HUES6 (cell line): Measurements from ENCODE around the gene PAQR8.
"Not testable (repeated sequence)": the region's sequence is repeated elsewhere in the genome, so short reads cannot be mapped to it uniquely, and the experiment has no call there.

Source experiments
- H3K27ac ChIP-seq: 2 replicates; pipeline ENCODE4 v1.7.0; 2013; ENCODE audit warnings: low read depth, mild to moderate bottlenecking, low read length, inconsistent platforms
- H3K27me3 ChIP-seq: 2 replicates; pipeline ENCODE4 v1.6.1; 2013; ENCODE audit warnings: low read length; ENCODE audit not compliant: control insufficient read depth, insufficient read depth
- H3K36me3 ChIP-seq: 2 replicates; pipeline ENCODE4 v1.6.1; 2013; ENCODE audit warnings: low read length; ENCODE audit not compliant: control insufficient read depth, insufficient read depth
- H3K4me1 ChIP-seq: 2 replicates; pipeline ENCODE4 v1.6.1; 2013; ENCODE audit warnings: low read length; ENCODE audit not compliant: control insufficient read depth, insufficient read depth
- H3K4me3 ChIP-seq: 2 replicates; pipeline ENCODE4 v1.5.1; 2013; ENCODE audit warnings: low read depth, low read length
- H3K9ac ChIP-seq: one replicate; pipeline ENCODE4 v1.6.1; 2013; ENCODE audit warnings: mild to moderate bottlenecking, low read length
- H3K9me3 ChIP-seq: 2 replicates; pipeline ENCODE4 v1.6.1; 2013; ENCODE audit warnings: low read depth, low read length; ENCODE audit not compliant: control insufficient read depth, insufficient read depth

Gene PAQR8

GRCh38 chr6:52426667-52427066, 64.7 kb downstream of the PAQR8 start:
- peaks cover 14% of the 10 kb centered on the region for H3K4me1 ChIP-seq
- H3K36me3 ChIP-seq = no peaks in the 10 kb centered on the region

DNA sequence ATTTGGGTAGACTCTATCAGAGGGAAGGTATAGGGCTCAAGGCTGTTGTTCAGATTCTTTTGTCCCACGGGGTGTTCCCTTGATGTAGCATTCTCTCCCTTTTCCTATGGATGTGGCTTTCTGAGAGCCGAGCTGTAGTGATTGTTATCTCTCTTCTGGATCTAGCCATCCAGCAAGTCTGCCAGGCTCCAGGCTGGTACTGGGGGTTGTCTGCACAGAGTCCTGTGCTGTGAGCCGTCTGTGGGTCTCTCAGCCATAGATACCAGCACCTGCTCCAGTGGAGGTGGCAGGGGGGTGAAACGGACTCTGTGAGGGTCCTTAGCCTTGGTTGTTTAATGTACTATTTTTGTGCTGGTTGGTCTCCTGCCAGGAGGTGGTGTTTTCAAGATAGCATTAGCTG, 71.3 kb downstream of the PAQR8 start:
- not testable (repeated sequence) for H3K9ac ChIP-seq, H3K4me1 ChIP-seq, H3K36me3 ChIP-seq, H3K27ac ChIP-seq, H3K27me3 ChIP-seq, H3K4me3 ChIP-seq, H3K9me3 ChIP-seq

More at GRCh38 chr6:52426667-52427066, 64.7 kb downstream of the PAQR8 start:
- H3K27me3 ChIP-seq = no peaks in the 10 kb centered on the region
- no peak overlapping the region for H3K4me3 ChIP-seq
- no peak overlapping the region for H3K9ac ChIP-seq
- no peak overlapping the region for H3K27ac ChIP-seq
- no peaks in the 10 kb centered on the region for H3K9me3 ChIP-seq

DNA sequence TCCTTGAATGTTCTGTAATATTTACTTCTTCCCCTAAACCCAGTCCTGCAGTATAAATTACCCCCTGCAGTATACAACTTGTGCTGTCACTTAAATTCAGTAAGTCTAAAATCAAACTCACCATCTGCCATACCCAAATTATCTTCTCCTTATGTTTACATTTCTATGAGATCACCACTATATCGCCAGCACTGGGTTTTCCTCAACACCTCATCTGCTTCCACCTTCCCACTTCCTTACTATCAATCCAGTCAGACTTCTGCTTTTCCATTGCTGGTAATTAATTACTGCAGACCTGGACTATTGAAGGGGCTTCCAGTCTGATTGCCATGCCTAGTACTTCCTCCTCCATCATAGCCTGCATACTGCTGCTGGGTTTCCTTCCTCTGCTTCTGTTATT, 73.4 kb downstream of the PAQR8 start:
- Histone ChIP-seq H3K4me3 (no peak overlapping the region), H3K36me3 (0 out of 2 replicates have a peak, but pooled peaks cover 2% of the 10 kb centered on the region), H3K4me1 (no peaks in the 10 kb centered on the region), H3K27ac (no peak overlapping the region), H3K9ac (no peak overlapping the region), H3K9me3 (no peaks in the 10 kb centered on the region), H3K27me3 (no peaks in the 10 kb centered on the region)

DNA sequence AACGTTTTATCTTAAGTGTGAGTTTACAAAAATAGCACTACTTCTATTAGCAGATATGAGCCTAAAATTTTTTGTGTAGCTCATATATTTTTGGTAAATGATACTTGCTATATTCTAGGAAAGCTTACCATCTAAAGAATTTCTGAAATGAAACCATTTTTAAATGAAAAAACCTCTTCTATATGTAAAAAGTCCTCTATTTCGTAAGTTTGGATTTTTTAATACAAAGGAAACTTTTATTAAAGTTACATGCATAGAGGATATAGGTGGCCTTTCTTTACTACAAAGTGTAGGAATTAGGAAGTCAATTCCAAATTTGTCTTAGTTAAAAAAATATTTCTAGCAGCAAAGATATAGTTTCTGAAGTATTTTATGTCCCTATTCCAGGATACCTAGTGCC, 77.0 kb downstream of the PAQR8 start:
- H3K4me3 ChIP-seq = no peak overlapping the region
- H3K9me3 ChIP-seq = no peaks in the 10 kb centered on the region
- no peak overlapping the region for H3K9ac ChIP-seq

GRCh38 chr6:52454556-52454955, 92.6 kb downstream of the PAQR8 start:
- Histone ChIP-seq H3K9me3 (0 out of 2 replicates have a peak, but pooled peaks cover 6% of the 10 kb centered on the region), H3K4me1 (peaks cover 6% of the 10 kb centered on the region; the same call in 1 of the 2 replicates), H3K36me3 (no peaks in the 10 kb centered on the region), H3K27ac (no peak overlapping the region), H3K9ac (no peak overlapping the region), H3K27me3 (no peaks in the 10 kb centered on the region), H3K4me3 (no peak overlapping the region)

More for the DNA sequence above, 77.0 kb downstream of the PAQR8 start:
- no peak overlapping the region for H3K27ac ChIP-seq
- H3K36me3 ChIP-seq = 0 out of 2 replicates have a peak, but pooled peaks cover 2% of the 10 kb centered on the region
- H3K4me1 ChIP-seq = no peaks in the 10 kb centered on the region
- H3K27me3 ChIP-seq = no peaks in the 10 kb centered on the region

DNA sequence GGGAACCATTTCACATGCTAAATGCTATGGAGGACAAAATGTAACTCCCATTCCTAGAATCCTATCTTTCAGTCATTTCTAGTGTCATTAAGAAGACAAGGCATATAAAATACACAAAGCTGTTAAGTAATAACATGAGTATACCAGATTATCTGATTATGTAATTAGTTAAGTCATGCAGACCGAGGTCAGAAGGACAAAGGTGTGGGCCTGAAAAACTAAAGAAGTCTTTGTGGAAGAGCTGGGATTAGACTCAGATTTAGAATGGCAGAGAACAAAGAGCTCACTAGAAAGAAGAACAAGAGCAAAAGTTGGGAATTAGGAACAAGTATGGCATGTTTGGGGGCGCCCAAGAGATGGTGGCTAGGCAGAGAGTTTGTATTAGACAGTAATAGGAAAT, 95.1 kb downstream of the PAQR8 start:
- Histone ChIP-seq H3K9ac (no peak overlapping the region), H3K27ac (no peak overlapping the region), H3K36me3 (no peaks in the 10 kb centered on the region), H3K9me3 (peaks cover 4% of the 10 kb centered on the region; the same call in 1 of the 2 replicates), H3K4me1 (peaks cover 6% of the 10 kb centered on the region; the same call in 1 of the 2 replicates), H3K4me3 (no peak overlapping the region), H3K27me3 (no peaks in the 10 kb centered on the region)
